ENCODE data around the gene CCNI2.

- TF ChIP-seq CTCF (IDR thresholded peaks at IDR 0.05 in 2 of 3, conservative IDR thresholded peaks at IDR 0.05 in 1 of 3; ENCODE audit: borderline replicate concordance in 1 of 3, insufficient read depth in 1 of 3, low read depth in 2 of 3, low read length in 2 of 3) (no peak), POLR2A (IDR thresholded peaks at IDR 0.05; ENCODE audit: borderline replicate concordance, extremely low read depth, insufficient read depth, insufficient read length) (no peak), ZNF274 (IDR thresholded peaks at IDR 0.05; ENCODE audit: low read depth, low read length) (no peak), ATF3 (IDR thresholded peaks at IDR 0.05) (no peak), YY1 (IDR thresholded peaks at IDR 0.05; ENCODE audit: extremely low read depth, insufficient replicate concordance, low read depth, low read length) (no peak), SP1 (IDR thresholded peaks at IDR 0.05; ENCODE audit: low read depth) (no peak), CEBPB (IDR thresholded peaks at IDR 0.05; ENCODE audit: low read depth) (no peak), EZH2phosphoT487 (IDR thresholded peaks at IDR 0.05; ENCODE audit: borderline replicate concordance) (no peak), REST (IDR thresholded peaks at IDR 0.05; ENCODE audit: low read depth) (no peak), RAD21 (IDR thresholded peaks at IDR 0.05; ENCODE audit: low read depth) (no peak), JUND (IDR thresholded peaks at IDR 0.05) (no peak), MAX (IDR thresholded peaks at IDR 0.05) (0 out of 2 replicates have a peak, but pooled peaks have one; percentile 30)
Measured at GRCh38 chr5:132776938-132777208, 29.6 kb downstream of the CCNI2 start.
